ENCODE data around the gene WWOX.

The WWOX gene

GRCh38 chr16:78768718-78769117 lies 669.3 kb downstream of the WWOX start:
- Histone ChIP-seq H3K27me3 (replicated peaks; ENCODE audit: control insufficient read depth, insufficient read depth, low read length) (no peaks in the 10 kb centered on the region), H3K9me3 (ENCODE audit: control insufficient read depth, low read length) (no peaks in the 10 kb centered on the region), H3K4me1 (ENCODE audit: control insufficient read depth, insufficient read depth, low read length) (peaks cover 7% of the 10 kb centered on the region), H3K36me3 (ENCODE audit: control insufficient read depth, insufficient read depth, low read length, severe bottlenecking) (no peaks in the 10 kb centered on the region), H3K4me3 (ENCODE audit: low read length) (no peak overlapping the region), H3K9ac (ENCODE audit: low read length) (no peak overlapping the region)
- DNase-seq (ENCODE audit: low read depth): no peak

- no peak for DNase-seq (ENCODE audit: low read depth)
- Histone ChIP-seq H3K9me3 (ENCODE audit: control insufficient read depth, low read length) (no peaks in the 10 kb centered on the region), H3K36me3 (ENCODE audit: control insufficient read depth, insufficient read depth, low read length, severe bottlenecking) (no peaks in the 10 kb centered on the region)
These were observed 671.1 kb downstream of the WWOX start for GRCh38 chr16:78770353-78771091.

GRCh38 chr16:78773291-78773702 lies 673.8 kb downstream of the WWOX start:
- DNase-seq (ENCODE audit: low read depth): no peak
- H3K27me3 ChIP-seq (replicated peaks; ENCODE audit: control insufficient read depth, insufficient read depth, low read length): no peaks in the 10 kb centered on the region
- no peaks in the 10 kb centered on the region for H3K9me3 ChIP-seq (ENCODE audit: control insufficient read depth, low read length)
- H3K9ac ChIP-seq (ENCODE audit: low read length): no peak overlapping the region
- H3K4me1 ChIP-seq (ENCODE audit: control insufficient read depth, insufficient read depth, low read length): peaks cover 3% of the 10 kb centered on the region
- H3K4me3 ChIP-seq (ENCODE audit: low read length): no peak overlapping the region
- no peaks in the 10 kb centered on the region for H3K36me3 ChIP-seq (ENCODE audit: control insufficient read depth, insufficient read depth, low read length, severe bottlenecking)

More at GRCh38 chr16:78770353-78771091, 671.1 kb downstream of the WWOX start:
- Histone ChIP-seq H3K27me3 (replicated peaks; ENCODE audit: control insufficient read depth, insufficient read depth, low read length) (no peaks in the 10 kb centered on the region), H3K4me3 (ENCODE audit: low read length) (no peak overlapping the region), H3K9ac (ENCODE audit: low read length) (no peak overlapping the region), H3K4me1 (ENCODE audit: control insufficient read depth, insufficient read depth, low read length) (peaks cover 3% of the 10 kb centered on the region)

GRCh38 chr16:78773706-78774105 lies 674.3 kb downstream of the WWOX start:
- no peaks in the 10 kb centered on the region for H3K9me3 ChIP-seq (ENCODE audit: control insufficient read depth, low read length)
- DNase-seq (ENCODE audit: low read depth): no peak
- peaks cover 3% of the 10 kb centered on the region for H3K4me1 ChIP-seq (ENCODE audit: control insufficient read depth, insufficient read depth, low read length)
- no peak overlapping the region for H3K9ac ChIP-seq (ENCODE audit: low read length)
- no peak overlapping the region for H3K4me3 ChIP-seq (ENCODE audit: low read length)
- no peaks in the 10 kb centered on the region for H3K27me3 ChIP-seq (replicated peaks; ENCODE audit: control insufficient read depth, insufficient read depth, low read length)
- H3K36me3 ChIP-seq (ENCODE audit: control insufficient read depth, insufficient read depth, low read length, severe bottlenecking): no peaks in the 10 kb centered on the region

- H3K4me3 ChIP-seq (ENCODE audit: low read length): no peak overlapping the region
- no peaks in the 10 kb centered on the region for H3K27me3 ChIP-seq (replicated peaks; ENCODE audit: control insufficient read depth, insufficient read depth, low read length)
- no peak for DNase-seq (ENCODE audit: low read depth)
- no peaks in the 10 kb centered on the region for H3K36me3 ChIP-seq (ENCODE audit: control insufficient read depth, insufficient read depth, low read length, severe bottlenecking)
- H3K9ac ChIP-seq (ENCODE audit: low read length): no peak overlapping the region
- no peaks in the 10 kb centered on the region for H3K9me3 ChIP-seq (ENCODE audit: control insufficient read depth, low read length)
- H3K4me1 ChIP-seq (ENCODE audit: control insufficient read depth, insufficient read depth, low read length): peaks cover 3% of the 10 kb centered on the region
These were observed 675.7 kb downstream of the WWOX start for GRCh38 chr16:78775161-78775561.

- Histone ChIP-seq H3K27me3 (replicated peaks; ENCODE audit: control insufficient read depth, insufficient read depth, low read length) (no peaks in the 10 kb centered on the region), H3K9me3 (ENCODE audit: control insufficient read depth, low read length) (no peaks in the 10 kb centered on the region), H3K4me1 (ENCODE audit: control insufficient read depth, insufficient read depth, low read length) (peaks cover 3% of the 10 kb centered on the region), H3K4me3 (ENCODE audit: low read length) (no peak overlapping the region), H3K36me3 (ENCODE audit: control insufficient read depth, insufficient read depth, low read length, severe bottlenecking) (no peaks in the 10 kb centered on the region), H3K9ac (ENCODE audit: low read length) (no peak overlapping the region)
- DNase-seq (ENCODE audit: low read depth): no peak
These were observed 678.9 kb downstream of the WWOX start for GRCh38 chr16:78778101-78779004.

GRCh38 chr16:78780808-78781207 lies 681.4 kb downstream of the WWOX start:
- H3K9ac ChIP-seq (ENCODE audit: low read length): no peak overlapping the region
- H3K27me3 ChIP-seq (replicated peaks; ENCODE audit: control insufficient read depth, insufficient read depth, low read length): no peaks in the 10 kb centered on the region
- no peaks in the 10 kb centered on the region for H3K9me3 ChIP-seq (ENCODE audit: control insufficient read depth, low read length)
- no peaks in the 10 kb centered on the region for H3K36me3 ChIP-seq (ENCODE audit: control insufficient read depth, insufficient read depth, low read length, severe bottlenecking)
- H3K4me1 ChIP-seq (ENCODE audit: control insufficient read depth, insufficient read depth, low read length): no peaks in the 10 kb centered on the region
- no peak for DNase-seq (ENCODE audit: low read depth)
- H3K4me3 ChIP-seq (ENCODE audit: low read length): no peak overlapping the region

- Histone ChIP-seq H3K36me3 (ENCODE audit: control insufficient read depth, insufficient read depth, low read length, severe bottlenecking) (no peaks in the 10 kb centered on the region), H3K4me3 (ENCODE audit: low read length) (no peak overlapping the region), H3K27me3 (replicated peaks; ENCODE audit: control insufficient read depth, insufficient read depth, low read length) (no peaks in the 10 kb centered on the region), H3K4me1 (ENCODE audit: control insufficient read depth, insufficient read depth, low read length) (no peaks in the 10 kb centered on the region), H3K9ac (ENCODE audit: low read length) (no peak overlapping the region), H3K9me3 (ENCODE audit: control insufficient read depth, low read length) (no peaks in the 10 kb centered on the region)
- DNase-seq (ENCODE audit: low read depth): no peak
These were observed 683.1 kb downstream of the WWOX start for GRCh38 chr16:78782572-78782971.

- H3K4me3 ChIP-seq (ENCODE audit: low read length): no peak overlapping the region
- H3K36me3 ChIP-seq (ENCODE audit: control insufficient read depth, insufficient read depth, low read length, severe bottlenecking): no peaks in the 10 kb centered on the region
- no peaks in the 10 kb centered on the region for H3K27me3 ChIP-seq (replicated peaks; ENCODE audit: control insufficient read depth, insufficient read depth, low read length)
- H3K9ac ChIP-seq (ENCODE audit: low read length): no peak overlapping the region
- no peaks in the 10 kb centered on the region for H3K4me1 ChIP-seq (ENCODE audit: control insufficient read depth, insufficient read depth, low read length)
- no peak for DNase-seq (ENCODE audit: low read depth)
- no peaks in the 10 kb centered on the region for H3K9me3 ChIP-seq (ENCODE audit: control insufficient read depth, low read length)
These were observed 684.2 kb downstream of the WWOX start for GRCh38 chr16:78783570-78784079.

- Histone ChIP-seq H3K4me1 (ENCODE audit: control insufficient read depth, insufficient read depth, low read length) (peaks cover 7% of the 10 kb centered on the region), H3K27me3 (replicated peaks; ENCODE audit: control insufficient read depth, insufficient read depth, low read length) (no peaks in the 10 kb centered on the region), H3K9ac (ENCODE audit: low read length) (no peak overlapping the region), H3K4me3 (ENCODE audit: low read length) (no peak overlapping the region), H3K9me3 (ENCODE audit: control insufficient read depth, low read length) (no peaks in the 10 kb centered on the region), H3K36me3 (ENCODE audit: control insufficient read depth, insufficient read depth, low read length, severe bottlenecking) (no peaks in the 10 kb centered on the region)
- no peak for DNase-seq (ENCODE audit: low read depth)
These were observed 685.3 kb downstream of the WWOX start for GRCh38 chr16:78784771-78785170.

- Histone ChIP-seq H3K36me3 (ENCODE audit: control insufficient read depth, insufficient read depth, low read length, severe bottlenecking) (no peaks in the 10 kb centered on the region), H3K27me3 (replicated peaks; ENCODE audit: control insufficient read depth, insufficient read depth, low read length) (no peaks in the 10 kb centered on the region), H3K4me3 (ENCODE audit: low read length) (no peak overlapping the region), H3K4me1 (ENCODE audit: control insufficient read depth, insufficient read depth, low read length) (peaks cover 11% of the 10 kb centered on the region), H3K9ac (ENCODE audit: low read length) (no peak overlapping the region), H3K9me3 (ENCODE audit: control insufficient read depth, low read length) (no peaks in the 10 kb centered on the region)
- no peak for DNase-seq (ENCODE audit: low read depth)
These were observed 685.8 kb downstream of the WWOX start for GRCh38 chr16:78785218-78785617.
